NCI-H187 treated with DMSO at 0.1 percent for 48 hours (cell line): ENCODE results near the gene MET.

Experiments
- DNase-seq: peaks from one replicate; lab custom pipeline; 2025; lab: John Stamatoyannopoulos, UW

The MET gene

DNA sequence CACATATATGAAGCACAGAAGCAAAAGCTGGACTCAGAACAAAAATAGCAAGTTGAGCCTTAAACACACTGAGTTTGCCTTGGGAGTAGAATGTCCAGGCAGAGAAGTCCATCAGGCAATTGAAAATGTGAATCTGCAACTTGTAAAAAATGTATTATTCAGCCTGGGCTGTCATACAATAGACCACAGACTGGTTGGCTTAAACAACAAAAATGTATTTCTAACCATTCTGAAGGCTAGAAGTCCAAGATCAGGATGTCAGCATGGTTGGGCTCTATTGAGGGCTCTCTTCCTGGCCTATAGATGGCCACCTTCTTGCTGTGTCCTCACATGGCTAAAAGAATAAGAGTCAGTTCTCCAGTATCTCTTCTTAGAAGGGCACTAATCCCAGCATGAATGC, 113.8 kb downstream of the MET start:
- DNase-seq: no peak

DNA sequence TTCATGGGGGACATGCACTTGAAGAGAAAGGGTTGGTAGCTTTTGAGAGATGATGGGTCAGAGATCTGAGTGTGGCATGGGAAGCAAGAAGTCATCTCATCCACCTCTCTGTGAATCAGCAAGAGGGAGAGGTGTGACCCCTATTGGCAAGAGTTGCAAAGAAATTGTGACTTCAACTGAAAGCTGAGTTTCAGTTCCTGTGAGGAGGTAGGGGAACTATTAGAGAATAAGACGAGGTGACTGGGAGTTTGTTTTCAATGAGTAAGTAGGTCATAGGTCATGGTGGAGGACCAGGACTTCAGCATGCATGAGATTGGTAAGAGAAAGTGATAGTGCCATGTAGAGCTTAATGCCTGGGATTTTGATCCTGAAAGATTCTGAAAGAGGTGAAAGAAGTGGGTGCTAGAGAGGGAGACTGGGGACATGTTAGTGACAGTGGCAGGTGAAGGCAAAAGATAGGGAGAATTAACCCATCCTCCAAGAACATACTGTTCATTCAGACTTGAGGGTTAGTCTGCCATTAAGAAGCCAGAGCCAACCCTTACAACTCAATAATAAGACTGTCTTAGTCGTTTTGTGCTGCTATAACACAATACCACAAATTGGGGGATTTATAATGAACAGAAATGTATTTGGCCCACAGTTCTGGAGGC, 114.9 kb downstream of the MET start:
- DNase-seq: no peak

DNA sequence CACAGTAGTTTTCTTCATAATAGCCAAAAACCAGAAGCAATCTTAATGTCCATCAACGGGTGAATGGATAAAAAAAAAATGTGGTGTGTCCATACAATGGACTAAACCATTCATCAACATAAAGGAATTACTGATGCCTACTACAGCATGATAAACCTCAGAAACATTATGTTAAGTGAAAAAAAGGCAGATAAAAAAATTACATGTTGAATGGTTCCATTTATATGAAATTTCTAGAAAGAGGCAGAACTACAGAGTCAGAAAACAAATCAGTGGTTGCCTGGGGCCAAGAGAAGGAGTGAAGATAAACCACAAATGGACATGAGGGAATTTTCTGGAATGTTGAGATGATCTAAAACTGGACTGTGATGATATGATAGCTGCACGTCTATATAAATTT, 115.9 kb downstream of the MET start:
- no peak for DNase-seq

DNA sequence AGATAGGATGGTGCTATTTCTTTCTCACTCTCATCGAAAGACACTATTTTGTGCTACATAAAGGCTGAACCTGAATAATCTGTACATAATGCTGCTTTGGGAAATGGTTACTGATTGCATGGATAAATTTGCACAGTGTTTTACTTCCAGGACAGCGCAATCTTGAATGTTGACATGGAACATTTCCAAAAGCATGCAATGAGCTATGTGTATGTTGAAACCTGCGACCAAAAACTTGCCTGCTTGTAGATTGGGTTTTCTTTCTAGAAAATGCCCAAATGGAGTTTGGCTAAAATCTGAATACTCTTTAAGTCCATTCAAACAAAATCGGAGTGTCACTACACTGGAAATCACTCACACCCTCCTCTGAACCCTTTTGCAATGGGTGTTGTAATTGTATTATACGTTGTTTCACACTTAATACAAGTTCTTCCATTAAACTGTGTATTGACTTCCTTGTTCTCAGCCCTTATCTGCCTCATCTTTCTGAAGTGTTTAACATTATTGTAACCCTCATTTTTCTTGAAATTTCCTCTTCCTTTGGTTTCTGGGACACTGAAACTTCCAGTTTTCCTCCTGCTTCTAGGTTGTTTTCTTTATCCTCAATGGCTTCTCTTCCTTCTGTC, 116.7 kb downstream of the MET start:
- DNase-seq: no peak

DNA sequence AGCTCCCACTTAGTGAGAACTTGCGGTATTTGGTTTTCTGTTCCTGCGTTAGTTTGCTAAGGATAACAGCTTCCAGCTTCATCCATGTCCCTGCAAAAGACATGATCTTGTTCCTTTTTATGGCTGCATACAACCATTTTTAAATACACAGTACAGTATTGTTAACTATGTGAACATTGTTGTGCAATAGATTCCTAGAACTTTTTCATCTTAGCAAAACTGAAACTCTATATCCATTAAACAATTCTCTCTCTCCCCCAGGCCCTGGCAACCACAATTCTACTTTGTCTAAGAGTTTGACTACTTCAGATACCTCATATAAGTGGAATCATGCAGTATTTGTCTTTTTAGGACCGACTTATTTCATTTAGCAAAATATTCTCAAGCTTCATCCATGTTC, 118.0 kb downstream of the MET start:
- DNase-seq: no peak

DNA sequence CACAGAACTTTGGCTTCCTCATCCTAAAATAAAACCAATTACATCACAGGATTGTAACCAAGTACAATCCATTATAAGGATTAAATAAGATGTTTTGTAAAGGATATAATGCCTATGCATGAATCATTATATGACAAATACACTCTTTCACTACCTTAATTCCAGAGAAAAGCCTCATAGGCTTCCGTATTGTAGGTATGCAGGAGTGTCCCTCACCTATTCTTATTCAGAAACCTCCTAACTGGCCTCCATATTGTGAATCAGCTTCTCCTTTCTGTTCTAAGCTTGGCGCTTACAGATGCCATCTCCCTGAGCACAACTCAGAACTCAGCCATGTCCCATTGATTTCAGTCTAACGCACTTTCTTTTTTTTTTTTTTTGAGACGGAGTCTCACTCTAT, 120.8 kb downstream of the MET start:
- DNase-seq: no peak

DNA sequence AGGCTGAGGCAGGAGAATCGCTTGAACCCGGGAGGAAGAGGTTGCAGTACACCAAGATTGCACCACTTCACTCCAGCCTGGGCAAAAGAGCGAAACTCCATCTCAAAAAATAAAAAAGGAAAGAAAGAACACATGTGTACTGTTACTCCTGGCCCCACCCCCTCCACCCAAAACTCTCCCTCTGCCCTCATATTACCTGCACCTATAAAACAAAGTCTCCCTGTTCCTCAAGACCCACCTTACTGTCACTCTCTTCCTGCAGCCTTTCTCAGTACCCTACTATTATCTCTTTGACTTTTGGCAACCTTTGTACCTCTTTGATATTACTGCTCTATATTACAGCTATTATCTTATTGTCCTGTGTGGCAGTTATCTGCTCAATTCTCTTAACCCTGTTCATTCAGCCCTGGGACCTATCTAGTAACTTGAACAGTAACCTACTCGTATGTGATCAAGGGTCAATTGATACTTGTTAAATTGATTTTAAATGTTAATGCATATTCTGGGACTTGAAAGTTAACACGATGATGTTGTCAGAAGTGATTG, 121.9 kb downstream of the MET start:
- DNase-seq: no peak

DNA sequence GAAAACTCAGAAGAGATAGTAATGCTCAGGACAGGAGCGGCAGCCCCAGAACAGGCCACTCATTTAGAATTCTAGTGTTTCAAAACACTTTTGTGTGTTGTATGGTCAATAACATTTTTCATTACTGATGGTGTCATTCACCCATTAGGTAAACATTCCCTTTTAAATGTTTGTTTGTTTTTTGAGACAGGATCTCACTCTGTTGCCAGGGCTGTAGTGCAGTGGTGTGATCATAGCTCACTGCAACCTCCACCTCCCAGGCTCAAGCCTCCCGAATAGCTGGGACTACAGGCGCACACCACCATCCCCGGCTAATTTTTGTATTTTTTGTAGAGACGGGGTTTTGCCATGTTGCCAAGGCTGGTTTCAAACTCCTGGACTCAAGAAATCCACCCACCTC, 124.5 kb downstream of the MET start:
- no peak for DNase-seq

DNA sequence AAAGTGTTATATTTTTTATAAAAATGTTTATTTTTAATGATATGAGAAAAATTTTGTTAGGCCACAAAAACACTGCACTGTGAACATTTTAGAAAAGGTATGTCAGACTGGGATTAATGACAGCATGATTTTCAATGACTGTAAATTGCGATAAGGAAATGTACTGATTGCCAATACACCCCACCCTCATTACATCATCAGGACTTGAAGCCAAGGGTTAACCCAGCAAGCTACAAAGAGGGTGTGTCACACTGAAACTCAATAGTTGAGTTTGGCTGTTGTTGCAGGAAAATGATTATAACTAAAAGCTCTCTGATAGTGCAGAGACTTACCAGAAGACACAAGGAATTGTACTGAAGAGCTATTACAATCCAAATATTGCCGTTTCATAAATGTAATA, 125.6 kb downstream of the MET start:
- no peak for DNase-seq

DNA sequence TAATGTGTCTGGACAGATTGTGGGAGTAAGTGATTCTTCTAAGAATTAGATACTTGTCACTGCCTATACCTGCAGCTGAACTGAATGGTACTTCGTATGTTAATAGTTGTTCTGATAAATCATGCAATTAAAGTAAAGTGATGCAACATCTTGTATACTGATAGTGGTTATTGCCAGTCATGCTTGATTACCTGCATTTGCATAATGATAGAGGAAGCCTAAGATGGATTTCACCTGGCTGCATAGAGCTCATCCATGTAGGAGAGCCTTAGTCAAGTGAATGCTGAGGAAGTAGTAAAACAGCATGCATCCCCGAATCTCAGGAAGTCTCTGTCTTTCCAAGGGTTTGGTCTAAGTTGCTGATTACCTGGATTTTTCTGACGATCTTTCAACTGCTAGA, 126.2 kb downstream of the MET start:
- no peak for DNase-seq

DNA sequence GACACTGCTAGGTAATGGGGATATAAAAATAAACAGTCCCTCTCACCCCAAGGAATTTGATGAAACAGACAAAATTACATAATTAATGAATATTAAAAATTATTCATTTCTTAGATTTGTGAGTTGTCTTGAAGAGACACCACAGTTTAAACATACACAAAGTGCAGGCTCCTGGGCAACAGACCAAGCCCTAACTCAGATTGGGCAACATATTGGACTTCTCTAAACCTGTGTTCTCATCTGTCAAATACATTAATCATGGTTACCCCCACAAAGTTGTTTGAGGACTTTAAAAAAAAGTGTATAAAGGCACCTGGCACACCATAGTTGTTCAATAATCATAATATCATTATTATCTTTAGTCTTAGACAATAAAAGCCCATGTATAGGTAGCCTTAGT, 127.9 kb downstream of the MET start:
- DNase-seq: no peak

DNA sequence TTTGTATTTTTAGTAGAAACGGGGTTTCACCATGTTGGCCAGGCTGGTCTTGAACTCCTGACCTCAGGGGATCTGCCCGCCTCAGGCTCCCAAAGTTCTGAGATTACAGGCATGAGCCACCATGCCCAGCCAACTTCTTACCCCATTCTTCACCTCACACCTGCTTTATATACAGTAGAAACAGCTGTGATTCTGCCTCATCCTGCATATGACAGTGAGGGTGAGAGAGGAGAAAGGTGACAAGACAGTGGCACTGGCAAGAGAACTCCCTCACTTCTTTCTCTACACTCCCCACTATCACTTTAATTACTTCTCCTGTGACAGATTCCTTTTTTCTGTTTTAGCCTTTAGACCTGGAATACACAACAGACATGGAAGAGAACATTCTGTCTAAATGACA, 128.6 kb downstream of the MET start:
- DNase-seq: no peak

DNA sequence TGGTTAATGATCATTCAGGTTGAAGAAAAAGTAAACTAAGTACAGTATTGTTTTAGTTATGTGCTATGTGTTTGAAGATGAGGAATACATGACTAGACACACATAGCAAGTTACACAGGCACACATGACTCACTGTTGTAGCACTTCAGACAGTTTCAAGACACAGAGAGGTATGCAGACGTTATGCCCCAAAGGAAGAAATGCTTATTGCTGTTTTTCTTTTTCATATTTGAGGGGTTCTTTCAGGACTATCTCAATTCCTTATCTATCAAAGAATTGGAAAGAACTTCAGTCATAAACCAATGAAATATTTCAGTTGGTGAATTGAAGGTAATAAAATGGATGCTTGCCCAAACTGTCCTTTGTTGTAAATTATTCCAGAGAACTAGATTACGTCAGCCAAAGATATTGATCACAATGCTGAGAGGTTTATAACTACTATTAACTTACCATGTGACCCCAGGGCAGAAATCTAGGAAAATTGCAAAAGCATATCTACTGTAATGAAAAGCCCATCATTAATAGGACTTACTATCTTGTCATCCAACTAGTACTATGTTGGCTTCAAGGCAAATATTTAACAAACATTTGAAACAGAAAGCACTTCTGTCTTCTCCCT, 129.2 kb downstream of the MET start:
- DNase-seq: no peak

DNA sequence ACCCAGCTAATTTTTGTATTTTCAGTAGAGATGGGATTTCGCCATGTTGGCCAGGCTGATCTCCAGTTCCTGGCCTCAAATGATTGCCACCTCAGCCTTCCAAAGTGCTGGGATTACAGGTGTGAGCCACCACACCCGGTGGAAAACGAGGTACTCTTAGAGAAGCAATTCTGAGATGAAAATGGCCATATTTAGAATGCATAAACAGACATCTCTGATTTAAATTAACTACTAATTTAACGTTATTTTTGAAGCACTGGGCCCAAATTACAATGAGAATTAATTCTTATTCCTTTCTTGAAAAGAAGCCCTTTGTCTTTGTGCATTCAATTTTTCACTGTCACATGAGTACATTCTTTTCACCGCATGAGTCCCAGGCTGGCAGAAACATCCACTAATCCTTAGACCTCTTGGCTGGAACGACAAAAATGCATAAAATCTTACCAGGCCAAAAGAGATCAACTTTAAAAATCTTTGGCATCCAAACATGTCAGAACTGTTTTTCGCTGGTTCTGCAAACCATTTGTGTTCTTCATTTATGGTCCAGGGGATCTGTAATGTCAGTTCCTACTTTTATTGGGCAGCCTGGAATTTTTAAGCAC, 130.2 kb downstream of the MET start:
- DNase-seq: no peak

DNA sequence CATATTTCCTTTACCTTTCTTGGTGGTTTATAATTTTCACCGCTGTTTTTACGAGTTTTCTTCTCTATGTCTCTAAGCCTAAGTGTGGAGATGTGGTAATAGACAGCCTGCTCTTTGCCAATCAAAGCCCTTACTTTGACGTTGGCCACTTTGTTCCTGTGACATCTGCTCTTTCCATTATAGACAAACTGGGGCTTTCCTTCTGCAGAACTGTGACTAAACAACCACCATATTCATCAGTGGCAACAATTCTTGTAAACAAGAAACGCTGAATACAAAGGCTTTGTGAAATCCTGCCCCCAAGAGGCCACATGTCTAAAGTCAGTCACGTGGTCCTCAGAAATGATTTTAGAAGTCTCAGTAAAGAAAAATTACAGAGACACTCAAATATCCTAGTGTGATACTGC, 130.8 kb downstream of the MET start:
- DNase-seq: no peak

DNA sequence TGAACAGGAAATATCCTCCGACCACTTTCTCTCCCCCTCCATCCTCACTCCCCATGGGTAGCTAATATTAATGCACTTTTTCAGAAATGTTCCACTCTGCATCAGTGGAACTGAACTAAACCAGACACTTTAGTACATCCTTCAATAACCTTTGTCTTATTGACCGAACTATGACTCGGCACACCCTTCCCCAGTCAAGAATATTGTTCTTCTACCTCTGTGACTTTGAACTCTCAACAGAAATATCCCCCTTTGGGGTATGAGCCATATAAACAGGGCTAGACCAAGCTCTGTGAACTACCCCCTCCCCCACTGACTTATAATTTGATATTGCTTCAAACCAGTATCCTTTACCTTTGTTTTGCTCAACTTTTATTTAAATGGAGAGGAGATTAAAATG, 132.5 kb downstream of the MET start:
- no peak for DNase-seq

DNA sequence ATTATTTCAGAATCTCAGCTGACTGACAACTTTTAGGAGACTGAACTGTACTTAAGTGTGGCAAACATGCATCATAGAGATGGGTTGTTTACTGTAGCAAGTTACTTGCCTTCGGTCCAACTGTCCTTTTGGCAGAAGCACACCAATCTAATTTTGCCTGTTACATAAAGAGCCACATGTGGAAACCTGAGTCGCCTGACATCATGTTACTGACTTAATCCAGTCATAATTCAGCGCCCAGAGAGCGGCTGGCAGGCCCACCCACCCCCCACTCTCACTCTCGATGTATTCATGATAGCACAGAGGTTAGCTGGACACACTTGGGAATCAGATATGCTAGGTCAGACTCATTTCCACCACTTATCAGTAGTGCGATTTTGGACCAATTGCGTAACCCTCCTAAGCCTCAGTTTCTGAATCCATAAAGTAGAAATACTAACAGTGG, 133.1 kb downstream of the MET start:
- no peak for DNase-seq

DNA sequence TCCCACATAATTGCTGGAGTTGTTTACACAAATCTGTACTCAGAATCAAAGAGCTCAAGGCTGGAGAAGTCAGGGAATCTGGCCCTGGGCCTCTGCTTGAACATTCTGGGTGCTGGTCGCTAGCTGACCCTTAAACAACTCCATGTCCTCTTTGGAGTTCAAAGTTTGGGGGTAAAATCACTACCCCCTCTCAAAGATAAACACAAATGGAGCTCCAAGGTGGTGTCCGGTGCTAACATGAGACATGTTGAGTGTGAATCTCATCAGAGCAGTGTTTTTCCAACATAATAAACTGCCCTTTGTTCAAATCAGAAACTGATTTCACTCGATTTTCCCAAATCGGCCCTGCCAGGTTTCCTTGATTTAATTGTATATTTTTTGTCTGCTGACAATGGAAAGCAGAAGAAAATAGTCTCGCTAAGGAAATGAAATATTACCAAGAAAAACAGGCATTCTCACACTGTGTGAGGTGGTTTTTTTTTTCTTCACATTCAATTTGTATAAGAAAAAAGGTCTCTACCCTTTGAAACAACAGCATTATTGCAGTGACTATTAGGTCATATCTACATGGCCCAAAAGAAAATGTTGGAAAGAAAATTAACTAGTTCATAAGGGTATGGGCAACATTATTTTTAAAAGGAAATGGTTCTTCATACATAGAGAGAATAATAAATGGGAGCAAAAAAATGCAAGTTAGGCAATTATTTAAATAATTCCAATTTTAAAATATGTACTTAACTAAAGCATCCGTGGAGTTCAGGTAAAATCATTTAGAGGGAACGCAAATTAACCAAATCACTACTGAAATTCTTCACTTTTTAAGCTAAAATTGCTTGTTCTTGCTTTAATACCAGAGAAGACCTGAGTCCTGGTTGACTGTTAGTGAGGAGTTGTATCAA, 134.3 kb downstream of the MET start:
- DNase-seq: no peak

DNA sequence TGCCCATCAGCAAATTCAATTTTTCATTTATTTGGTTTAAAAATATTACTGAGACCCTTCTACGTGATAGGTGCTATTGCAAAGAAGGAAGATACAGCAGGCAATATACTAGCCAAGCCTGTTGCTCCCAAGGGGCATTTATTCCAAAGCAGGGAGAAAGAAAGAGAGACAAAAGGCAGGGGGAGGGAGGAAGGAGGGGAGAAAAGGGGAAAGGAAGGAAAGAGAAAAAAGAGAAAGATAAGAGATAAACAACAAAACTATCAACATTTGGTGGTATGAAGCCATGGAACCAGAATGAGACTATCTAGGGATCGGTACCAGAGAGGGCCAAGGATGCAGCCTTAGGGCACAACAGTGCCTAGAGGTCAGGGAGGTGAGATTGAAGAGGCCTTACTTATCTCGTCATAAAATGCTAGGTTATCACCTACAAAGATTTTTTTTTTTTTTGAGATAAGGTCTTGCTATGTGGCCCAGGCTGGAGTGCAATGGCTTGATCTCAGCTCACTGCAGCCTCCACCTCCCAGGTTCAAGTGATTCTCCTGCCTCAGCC, 135.1 kb downstream of the MET start:
- no peak for DNase-seq

DNA sequence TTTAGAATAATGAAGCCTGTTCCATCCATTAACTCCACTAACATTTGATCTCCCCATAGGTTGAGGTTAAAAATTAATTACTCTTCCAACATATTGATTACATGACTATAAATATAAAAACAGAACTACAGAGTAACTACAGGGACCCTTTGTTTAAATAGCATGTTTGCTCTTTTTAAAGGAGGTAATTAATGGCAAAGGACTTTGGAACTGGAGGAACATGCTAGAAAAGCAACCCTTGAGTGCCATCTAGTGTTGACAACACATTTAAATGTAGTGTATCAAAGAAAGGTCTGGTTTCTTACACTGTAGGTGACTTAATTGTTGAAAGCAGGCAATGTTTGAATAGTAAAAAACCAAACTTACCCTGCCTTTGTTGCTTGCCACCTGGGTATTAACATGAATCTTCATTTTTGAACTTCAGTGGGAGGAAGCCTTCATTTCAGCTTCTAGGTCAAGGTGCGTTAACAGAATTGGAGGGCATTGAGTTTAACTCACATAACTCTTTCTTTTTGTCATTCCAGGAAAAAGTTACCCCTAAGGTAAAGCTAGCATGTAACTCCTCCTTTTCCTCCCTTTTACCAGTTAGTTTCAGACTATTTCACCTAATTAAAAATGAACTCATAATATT, 137.8 kb downstream of the MET start:
- peak; percentile 57 for DNase-seq
